Islet precursor cell (in vitro differentiated cells): Measurements from ENCODE around the gene MAP4K2.

Experiments used
- DNase-seq: peaks from one replicate; pipeline ENCODE4 v3.0.0-alpha.2; 2018

The MAP4K2 gene

DNA sequence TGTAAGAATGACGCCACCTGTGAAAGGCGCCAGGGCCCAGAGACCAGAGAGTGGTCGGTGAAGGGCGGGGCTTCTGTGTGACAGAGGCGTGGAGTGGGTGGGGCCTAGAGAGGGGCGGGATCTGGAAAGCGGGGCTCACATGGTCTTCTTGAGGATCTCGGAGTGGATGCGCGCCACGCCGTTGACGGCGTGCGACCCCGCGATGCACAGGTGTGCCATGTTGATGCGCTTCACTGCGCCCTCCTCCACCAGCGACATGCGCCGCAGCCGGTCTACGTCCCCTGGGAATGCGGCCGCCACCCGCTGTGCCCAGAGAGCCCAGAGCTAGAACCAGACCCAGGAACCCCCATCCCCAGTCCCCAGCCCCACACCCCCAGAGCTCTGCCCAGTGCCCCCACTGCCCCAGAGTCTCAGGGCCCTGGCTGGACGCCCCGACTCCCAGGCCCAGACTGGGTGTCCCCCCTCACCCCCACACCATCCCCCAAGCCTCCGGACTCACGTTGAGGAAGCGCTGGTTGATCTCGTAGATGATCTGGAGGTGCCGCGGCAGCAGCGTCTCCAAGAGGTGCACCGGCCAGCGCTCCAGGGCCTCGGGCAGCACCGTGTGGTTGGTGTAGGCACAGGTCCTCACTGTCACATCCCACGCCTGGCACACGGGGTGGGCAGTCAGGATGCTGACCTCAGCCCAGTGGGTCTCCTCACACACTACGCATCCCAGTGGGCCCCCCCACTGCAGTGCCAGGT lies 49.5 kb downstream of the MAP4K2 start:
- peak; percentile 27 for DNase-seq

DNA sequence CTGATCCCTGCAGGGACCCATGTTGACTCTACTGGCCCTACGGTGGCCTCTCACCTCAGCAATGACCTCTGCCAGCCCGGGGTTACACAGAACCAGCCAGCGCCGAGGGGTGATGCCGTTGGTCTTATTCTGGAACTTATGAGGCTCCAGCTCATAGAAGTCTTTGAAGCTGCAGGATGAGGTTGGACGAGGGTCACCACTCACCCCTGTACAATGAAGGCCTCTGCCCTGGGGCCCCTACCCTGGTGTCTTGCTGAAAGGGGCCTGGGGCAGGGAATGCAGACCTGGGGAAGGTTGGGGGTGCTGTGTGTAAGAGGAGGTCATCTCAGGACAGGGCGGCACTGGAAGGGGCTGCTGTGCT lies 50.0 kb downstream of the MAP4K2 start:
- DNase-seq: peak; percentile 48

DNA sequence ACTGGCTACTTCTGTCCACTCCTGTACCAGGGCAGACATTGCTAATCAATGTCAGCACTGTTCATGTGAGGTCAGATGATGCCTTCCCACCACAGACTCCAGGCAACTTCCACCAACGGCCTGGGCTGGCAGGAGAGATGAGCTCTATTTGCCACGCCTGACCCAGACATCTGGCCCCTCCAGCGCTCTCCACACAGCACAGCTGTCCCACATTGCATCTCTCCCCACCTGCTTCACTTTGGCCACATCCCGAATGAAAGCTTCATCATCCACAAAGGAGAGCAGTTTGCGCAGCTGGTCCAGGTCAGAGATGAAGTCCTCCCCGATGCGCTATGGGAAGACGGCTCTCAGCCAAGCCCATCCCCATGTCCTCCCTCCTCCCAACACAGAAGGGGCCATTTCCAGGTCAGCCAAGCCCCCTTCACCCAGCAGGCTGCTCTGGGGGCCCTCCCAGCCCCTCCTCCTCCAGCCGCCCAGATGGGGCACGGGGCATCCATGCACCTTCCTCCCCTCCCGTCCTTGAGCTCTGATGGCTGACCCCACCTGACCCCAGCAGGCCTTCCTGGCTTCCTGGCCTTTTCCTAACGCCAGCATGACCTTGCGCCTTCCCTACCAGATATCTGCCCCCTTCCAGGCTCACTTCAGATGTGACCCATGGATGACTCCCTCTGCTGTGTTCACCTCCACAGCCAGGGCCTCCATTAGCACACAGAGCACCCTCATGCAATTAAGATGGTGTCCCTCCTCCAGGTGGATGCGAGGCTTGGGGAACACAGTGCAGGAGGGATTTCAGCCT lies 50.6 kb downstream of the MAP4K2 start:
- DNase-seq: peak; percentile 47

DNA sequence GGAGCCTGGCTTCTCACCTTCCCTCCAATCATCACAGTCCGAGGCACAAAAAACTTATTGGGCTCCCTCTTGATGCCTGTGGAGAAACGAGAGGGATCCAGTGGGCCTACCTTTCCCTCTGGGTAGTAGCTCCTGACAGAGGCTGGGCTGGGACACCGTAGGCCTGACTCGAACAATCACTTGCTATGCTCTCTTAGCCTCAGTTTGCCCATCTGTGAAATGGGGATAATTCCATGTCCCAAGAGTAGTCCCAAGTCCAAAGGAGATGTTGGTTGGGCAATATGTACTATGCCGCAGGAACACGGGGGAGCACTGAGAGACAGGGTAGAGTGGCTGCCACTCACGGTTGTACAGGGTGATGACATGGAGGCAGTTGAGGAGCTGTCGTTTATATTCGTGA lies 51.4 kb downstream of the MAP4K2 start:
- no peak for DNase-seq

DNA sequence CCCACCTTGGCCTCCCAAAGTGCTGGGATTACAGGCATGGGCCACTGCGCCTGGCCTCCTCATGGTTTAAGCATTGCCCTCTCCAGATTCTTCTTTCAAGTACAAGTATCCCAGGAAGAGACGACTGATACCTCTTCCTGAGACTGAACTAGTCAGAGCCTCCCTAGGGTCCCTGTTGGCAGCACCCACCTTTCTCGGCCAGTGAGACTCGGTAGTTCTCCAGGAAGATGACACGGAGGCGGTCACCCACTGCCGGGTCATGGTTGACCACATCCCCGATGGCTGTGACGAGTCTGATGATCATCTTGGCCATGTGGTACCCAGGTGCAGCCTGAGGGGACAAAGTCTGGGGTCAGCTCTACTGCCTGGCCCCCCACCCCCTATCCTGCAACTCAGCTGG lies 51.9 kb downstream of the MAP4K2 start:
- peak; percentile 20 for DNase-seq

DNA sequence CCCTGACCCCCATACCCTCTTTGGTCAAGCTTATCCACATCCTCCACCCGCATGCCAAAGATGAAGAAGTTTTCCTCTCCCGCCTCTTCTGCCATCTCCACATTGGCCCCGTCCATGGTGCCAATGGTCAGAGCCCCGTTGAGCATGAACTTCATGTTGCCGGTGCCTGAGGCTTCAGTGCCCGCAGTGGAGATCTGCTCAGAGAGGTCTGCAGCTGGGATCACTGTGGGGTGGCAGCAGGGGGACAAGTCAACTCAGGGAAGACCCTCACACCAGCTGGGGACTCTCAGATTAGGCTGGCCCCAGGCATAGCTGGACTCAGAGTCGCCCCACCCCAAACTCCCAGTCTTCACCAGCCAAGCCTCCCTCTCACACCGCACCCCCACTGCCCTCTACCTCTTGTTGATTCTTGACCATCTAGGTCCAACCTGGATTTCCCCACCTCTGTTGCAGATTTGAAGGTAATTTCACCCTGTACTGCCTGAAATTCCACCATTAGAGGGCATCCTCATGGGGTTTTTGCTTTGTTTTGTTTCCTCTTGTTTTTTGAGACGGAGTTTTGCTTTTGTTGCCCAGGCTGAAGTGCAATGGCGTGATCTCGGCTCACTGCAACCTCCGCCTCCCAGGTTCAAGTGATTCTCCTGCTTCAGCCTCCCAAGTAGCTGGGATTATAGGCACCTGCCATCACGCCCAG lies 52.5 kb downstream of the MAP4K2 start:
- DNase-seq: peak; percentile 33

DNA sequence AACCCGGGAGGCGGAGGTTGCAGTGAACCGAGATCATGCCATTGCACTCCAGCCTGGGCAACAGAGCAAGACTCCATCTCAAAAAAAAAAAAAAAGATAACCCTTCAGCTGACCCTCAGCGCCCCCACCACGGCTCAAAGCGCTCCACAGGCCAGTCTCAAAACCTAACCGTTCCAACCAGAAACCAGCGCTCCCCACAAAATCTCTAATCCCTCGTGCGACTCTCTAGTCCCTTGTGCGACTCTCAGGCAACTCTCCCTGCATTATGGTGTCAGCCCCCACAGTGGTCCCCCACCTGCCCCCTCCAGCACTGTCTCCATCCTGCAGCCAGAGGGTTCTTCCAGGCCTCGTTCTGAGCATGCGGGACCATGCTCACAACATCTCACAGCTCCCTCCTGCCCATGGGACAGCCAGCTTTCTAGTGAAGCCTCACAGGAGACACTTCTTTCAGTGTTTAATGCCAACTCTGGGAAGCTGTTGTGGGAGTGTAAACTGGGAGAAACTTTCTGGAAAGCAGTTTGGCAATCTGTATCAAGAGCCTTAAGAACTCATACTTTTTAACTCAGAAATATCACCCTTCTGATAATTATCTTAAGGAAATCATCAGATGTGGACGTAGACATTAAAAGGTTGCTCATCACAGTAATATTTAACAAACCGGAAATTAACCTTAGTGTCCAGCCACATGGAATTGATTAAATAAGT lies 54.9 kb downstream of the MAP4K2 start:
- no peak for DNase-seq

DNA sequence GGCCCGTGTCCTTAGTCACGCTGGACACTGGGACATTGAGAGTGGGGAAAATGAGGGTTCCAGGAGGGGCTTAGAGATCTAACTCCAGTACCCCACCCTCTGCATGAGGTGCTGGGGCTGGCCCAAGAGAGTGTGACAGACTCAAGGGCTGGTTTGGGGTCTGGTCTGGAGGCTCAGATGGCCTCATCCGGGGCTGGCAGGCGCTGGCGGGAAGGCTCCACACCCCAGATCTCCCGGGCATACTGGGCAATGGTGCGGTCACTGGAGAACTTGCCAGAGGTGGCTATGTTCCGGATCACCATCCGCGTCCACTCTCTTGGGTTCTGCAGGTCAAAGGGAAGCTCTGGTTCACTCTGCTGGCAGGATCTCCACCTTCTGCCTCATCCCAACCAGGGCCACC lies 56.5 kb downstream of the MAP4K2 start:
- no peak for DNase-seq

DNA sequence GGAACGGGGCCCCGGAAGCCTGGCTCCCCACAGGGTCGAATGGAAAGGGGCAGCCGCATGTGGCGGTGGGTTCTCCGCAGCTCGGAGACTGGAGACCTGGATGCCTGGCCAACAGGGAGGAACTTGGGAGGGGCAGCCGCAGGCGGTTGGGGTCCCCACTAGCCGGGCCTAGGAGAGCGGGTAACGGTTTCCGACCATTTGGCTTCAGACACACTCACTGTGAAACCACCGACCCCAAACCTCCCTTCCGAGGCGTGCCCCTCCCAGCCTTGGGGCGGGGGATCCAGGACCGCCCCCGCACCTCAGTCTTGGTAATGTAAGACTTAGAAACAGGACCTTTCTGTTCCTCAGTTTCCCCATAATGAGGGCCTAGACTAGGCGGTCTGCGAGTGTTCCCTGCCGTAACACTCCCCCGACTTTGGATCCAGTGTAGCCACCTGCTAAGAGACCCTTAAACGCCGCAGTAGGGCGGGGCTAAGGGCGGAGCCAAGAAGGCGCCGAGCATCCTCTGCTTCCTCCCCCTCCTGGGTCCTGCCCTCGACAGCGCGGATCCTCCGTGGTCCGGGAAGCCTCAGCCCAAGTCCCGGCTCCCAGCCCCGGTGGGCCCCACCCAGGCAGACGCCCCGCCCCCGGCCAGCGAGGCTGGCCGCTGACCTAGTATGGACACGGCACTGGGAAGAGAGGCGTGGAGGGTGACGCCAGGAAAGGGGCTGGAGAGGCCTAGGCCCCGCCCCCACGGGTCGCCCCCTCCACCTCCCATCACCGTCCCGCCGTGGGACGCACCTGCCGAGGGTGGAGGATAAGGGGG lies 57.3 kb downstream of the MAP4K2 start:
- peak; percentile 88 for DNase-seq

DNA sequence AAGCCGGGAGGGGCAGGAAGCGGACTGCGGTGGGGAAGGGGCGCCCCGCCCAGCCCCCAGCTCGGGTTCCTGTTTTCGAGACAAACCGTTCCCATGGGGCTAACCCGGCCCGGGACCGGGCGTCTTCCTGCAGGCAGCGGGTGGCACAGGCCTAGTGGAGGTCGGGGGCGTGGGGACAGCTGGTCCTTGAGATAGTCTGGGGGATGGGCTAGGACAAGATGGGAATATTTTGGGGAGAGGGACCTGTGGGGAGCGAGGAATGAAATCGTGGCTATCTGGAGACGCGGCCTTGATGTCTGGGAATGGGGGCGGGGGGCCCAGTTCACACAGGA lies 57.9 kb downstream of the MAP4K2 start:
- no peak for DNase-seq

DNA sequence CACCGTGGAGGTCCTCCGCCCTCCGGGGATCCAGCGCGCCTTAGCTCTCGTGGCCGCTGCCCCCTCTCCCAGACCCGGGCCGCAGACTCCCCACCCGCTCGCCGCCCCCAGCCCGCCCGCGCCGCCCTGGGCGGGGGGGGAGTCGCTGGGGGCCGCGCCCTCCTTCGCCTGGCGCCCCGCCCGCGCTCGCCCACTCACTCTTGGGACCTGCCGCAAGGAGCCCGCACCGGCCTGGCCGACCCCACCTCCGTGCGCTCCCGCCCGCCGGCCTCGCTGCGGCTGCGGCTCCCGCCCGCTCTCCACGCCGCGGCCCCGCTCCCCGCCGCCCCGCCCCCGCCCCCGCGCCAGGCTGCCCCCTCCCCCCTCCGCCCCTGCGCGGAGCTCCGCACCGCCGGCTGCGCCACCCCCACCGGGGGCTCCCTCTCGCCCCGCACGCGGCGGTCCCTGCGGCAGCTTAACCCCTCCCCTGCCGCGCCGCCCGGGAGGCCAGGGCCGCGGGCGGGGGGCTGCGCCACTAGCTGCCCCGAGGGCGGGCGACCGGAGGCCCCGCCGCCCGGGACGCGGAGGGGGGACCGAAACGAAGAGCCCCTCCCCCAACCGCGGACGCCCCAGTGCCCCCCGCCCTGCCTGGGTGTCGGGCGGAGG lies 58.3 kb downstream of the MAP4K2 start:
- no peak for DNase-seq

DNA sequence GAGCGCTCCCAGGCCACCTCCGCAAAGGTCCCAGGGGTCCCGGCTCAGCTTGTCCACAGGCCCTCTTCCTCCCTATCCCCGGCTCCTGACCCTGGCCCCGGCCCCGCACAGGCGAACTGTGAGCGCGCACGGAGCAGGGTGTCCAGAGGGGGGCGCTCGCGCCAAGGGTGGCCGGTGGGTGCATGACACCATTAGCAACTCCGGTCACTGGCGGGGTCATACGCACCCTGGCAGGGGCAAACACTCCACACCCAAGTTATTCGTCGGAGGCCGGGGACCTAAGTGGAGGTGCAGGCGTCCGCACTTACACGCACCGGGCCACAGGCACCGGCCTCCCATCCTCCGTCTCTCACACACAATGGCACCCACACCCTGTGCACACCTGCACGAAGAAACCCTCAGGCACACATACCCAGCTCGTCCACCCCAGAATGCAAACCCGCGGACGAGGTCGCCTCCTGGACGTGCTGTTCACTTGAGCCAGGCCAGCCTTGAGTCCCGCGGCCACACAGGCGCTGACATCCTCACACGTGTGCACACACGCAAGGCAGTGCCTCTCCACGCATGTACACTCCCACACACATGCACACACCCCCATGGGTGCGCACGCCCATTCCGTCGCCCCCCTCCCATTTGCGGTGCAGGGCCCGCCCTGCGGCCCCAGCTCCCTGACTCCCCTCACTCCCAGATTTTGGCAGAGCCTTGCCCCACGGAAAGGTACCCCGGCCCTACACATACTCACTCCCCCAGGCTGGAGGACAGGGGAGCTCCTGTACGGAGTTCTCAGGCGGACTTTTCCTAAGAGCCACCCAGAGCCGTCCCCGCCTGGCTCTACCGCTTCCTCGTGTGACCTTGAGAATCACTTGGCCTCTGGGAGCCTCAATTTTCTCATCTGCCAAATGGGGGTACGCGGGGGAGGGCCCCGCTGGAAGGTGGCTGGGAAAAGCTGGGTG lies 59.1 kb downstream of the MAP4K2 start, which contains the start of gene RASGRP2:
Gene RASGRP2, minus strand, starts transcription at position 552 of the 953 bp plus-strand sequence. CDS start 1,276 bp downstream, outside the sequence.
- DNase-seq: peak; percentile 78

DNA sequence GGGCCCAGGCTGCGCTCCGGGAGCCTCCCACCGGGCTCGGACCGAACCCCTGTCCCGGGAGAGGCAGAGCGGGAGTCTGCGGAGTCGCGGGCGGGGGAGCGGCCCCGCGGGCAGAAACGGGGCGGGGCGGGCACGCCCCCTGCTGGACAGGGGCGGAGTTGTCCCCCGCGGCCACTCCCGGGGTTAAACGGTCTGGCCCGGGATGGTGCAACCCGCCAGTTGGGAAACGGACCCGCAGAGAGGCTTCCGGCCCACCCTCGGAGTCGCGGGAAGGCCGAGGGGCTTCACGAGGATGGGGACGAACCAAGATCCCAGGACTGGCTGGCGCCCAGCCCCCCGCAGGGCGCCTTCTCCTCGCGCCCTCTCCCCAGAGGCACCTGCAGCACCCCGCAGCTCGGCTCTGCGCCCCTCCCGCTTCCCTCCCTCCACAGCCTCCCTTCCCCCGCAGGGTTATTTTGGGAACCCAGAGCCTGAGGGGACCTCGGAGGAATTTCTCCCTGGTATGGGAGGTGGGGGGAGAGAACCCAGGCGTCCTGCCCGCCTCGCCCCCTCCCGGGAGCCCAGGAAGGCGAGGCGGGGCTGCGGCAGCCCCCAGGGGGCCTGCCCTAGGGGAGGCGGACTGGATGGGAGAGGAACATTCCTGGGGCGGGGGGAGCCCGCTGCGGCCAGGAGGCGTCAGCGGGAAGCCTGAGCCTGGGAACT lies 60.0 kb downstream of the MAP4K2 start:
- peak; percentile 76 for DNase-seq

DNA sequence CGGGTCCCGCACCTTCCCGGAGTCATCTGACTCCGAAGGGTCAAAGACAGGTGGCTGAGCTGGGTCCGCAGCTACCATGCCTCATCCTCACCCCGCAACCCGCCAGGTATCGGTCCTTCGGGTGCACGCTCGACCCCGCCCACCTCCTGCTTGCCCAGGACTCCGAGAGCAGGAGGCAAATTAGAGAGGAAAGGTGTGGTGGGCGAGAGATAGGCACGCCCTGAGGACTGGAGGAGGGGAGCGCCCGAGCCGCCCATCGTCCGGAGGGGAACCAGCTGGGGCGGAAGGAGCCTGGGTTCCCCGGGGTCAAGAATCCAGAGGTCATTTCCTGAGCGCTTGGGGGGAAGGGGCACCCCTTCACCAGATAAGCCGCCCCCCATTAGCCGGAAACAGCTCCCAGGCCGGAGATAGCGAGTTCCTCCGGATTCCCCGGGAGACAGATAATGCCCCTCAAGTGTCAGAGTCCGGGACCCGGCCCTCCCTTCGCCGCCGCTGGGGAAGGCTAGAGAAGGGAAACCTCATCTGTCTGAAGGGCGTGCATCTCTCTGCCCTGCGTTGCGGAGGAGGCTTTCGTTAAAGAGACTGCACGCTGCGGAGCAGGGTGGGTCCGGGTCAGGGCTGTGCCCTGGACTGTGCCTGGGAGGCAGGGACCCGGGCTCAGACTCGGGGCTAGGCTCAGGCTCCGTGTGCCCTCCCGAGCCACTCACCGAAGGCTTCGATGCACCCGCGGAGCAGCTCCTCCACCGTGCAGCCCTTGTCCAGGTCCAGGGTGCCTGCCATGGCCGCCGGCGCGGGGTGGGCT lies 60.7 kb downstream of the MAP4K2 start:
- no peak for DNase-seq

DNA sequence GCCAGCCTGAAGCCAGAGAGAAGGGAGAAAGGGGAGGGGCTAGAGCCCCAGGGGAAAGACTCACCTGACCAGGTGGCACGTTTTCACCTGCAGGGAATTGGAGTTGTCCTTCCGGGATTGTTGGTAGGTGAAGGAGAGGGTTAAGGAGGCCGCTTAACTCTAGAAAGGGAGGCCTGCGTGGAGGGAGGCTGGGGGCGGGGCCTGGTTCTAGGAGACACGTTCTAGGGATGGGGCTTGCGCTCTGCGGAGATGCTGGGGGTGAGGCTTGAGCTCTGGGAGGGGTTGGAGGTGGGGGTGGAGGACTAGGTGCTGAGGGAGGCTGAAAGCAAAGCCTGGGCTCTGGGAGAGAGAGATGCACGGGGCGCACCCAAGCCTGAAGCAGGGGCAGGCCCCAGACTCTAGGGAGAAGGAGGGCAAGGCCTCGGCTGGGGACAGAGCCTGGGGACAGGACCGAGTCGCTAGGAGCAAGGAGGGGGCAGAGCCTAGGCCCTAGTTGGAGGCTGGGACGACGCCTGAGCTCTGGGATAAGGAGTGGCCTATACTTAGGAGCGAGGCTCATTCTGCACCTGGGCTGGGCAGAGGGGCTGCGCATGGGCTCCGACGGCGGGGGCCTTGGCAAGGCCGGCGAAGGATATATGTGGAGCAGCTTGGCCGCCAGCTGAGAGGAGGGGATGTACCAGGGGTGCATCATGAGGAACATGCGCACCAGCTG lies 61.5 kb downstream of the MAP4K2 start:
- no peak for DNase-seq

DNA sequence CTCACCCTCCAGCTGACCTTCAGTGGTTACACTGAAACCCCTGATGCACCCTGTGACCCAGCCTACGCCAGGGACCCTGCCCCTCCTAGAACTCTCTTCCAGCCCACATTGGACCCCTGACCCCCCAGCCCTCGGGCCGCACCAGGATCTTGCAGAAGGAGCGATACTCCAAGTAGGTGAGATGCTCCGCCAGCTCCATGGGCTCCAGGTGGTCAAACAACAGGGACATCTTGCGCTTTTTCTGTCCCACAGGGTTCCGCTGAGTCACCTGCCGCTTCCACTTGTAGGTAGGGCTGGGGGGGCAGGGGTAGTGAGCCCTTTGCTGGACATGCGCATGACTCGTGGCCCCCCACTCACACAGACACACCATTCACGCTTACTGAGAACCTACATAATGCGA lies 63.1 kb downstream of the MAP4K2 start:
- no peak for DNase-seq

DNA sequence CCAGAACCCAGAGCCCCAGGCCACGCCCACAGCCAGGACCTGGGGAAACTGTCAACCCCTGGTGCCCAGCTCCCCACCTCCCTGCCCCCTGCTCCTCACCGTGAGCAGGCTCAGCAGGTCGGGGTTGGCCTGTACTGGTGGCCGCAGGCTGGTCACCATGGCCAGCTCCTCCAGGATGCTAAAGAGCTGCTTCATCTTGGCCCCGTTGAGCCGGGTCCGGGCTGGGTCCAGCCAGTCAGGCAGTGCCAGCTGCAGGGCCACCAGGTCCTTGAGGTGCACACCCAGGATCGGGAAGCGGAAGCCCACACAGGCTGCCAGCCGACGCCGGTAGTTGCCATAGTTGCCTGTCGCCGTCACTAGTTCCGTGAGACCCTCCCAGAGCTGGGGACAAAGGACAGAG lies 66.4 kb downstream of the MAP4K2 start:
- no peak for DNase-seq

DNA sequence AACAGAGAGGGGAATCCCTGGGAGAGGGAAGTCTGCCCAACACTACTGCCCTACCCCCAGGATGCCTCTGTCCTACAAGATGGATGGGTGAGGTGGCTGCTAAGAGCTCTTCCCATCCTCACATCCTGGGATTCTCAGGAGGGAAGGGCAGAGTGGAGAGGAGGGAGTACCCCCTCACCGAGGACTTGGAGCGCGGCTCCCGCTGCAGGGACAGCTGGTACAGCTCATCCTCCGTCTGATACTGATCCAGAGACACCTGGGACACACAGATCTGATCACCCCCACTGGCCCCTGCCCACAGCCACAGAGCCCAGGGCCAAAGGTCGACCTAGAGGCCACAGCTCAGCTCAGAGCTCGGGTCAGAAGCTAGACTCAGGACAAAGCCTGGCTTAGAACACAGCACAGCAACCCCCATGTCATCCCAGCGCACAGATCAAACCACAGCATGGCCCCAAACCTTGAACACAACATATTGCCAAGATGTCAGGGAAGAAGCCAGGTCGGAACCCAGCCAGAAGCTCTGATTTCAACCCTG lies 67.2 kb downstream of the MAP4K2 start:
- no peak for DNase-seq
